ENCODE results near the gene DNAH2.

DNA sequence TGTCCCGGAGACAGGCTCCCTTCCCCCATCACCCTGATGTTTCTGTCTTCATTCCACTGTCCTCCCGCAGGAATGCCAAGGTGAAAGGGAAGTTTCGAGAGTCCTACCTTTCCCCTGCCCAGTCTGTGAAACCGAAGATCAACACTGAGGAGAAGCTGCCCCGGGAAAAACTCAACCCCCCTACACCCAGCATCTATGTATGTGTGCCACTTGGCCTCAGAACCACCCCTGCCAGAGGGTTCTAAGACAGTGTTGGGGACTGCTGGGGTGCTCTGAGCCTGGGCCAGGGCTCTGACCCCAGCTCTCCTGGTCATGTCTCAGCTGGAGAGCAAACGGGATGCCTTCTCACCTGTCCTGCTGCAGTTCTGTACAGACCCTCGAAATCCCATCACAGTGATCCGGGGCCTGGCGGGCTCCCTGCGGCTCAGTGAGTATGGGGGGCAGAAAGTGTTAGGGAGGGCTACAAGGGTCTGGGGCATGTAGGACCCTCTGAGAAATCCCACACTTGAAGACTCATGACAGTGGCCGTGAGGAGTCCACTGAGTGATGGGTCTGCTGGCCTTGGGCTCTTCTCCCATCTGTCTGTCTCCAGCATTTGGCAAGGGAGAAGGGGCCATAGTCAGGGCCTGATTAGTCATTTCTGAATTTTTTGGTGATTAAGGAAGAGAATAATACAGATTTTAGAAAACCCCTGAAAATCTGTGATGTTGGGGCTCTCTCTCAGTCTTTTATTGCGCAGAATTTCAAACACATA lies 132.4 kb downstream of the DNAH2 start:
- TF ChIP-seq, protein P1, sequence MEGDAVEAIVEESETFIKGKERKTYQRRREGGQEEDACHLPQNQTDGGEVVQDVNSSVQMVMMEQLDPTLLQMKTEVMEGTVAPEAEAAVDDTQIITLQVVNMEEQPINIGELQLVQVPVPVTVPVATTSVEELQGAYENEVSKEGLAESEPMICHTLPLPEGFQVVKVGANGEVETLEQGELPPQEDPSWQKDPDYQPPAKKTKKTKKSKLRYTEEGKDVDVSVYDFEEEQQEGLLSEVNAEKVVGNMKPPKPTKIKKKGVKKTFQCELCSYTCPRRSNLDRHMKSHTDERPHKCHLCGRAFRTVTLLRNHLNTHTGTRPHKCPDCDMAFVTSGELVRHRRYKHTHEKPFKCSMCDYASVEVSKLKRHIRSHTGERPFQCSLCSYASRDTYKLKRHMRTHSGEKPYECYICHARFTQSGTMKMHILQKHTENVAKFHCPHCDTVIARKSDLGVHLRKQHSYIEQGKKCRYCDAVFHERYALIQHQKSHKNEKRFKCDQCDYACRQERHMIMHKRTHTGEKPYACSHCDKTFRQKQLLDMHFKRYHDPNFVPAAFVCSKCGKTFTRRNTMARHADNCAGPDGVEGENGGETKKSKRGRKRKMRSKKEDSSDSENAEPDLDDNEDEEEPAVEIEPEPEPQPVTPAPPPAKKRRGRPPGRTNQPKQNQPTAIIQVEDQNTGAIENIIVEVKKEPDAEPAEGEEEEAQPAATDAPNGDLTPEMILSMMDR (conservative IDR thresholded peaks at IDR 0.05; ENCODE audit: low read depth, low read length): no peak
- TF ChIP-seq RAD21 (IDR thresholded peaks at IDR 0.05; ENCODE audit: low read length) (no peak), POLR2A (IDR thresholded peaks at IDR 0.05; ENCODE audit: low read depth, low read length) (no peak), FOS (IDR thresholded peaks at IDR 0.05; ENCODE audit: low read depth, low read length) (no peak), BHLHE40 (IDR thresholded peaks at IDR 0.05; ENCODE audit: low read depth, low read length) (no peak), CEBPB (IDR thresholded peaks at IDR 0.05; ENCODE audit: low read depth, low read length) (no peak), MAFK (IDR thresholded peaks at IDR 0.05; ENCODE audit: low read depth, low read length) (no peak), SMC3 (IDR thresholded peaks at IDR 0.05; ENCODE audit: low read depth, low read length) (no peak), MXI1 (IDR thresholded peaks at IDR 0.05; ENCODE audit: borderline replicate concordance, low read depth, low read length) (no peak), RCOR1 (IDR thresholded peaks at IDR 0.05; ENCODE audit: insufficient replicate concordance, low read length) (no peak), RFX5 (IDR thresholded peaks at IDR 0.05; ENCODE audit: low read depth, low read length) (no peak), MAZ (IDR thresholded peaks at IDR 0.05; ENCODE audit: borderline replicate concordance, low read depth, low read length) (no peak), CHD1 (IDR thresholded peaks at IDR 0.05; ENCODE audit: low read depth, low read length) (no peak)
- TF ChIP-seq, protein P2, sequence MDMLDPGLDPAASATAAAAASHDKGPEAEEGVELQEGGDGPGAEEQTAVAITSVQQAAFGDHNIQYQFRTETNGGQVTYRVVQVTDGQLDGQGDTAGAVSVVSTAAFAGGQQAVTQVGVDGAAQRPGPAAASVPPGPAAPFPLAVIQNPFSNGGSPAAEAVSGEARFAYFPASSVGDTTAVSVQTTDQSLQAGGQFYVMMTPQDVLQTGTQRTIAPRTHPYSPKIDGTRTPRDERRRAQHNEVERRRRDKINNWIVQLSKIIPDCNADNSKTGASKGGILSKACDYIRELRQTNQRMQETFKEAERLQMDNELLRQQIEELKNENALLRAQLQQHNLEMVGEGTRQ (IDR thresholded peaks at IDR 0.05; ENCODE audit: low read depth, low read length): no peak
